HG03060 (cell line): ENCODE measurements around the gene ZDHHC7.
"Not testable (repeated sequence)": the region's sequence is repeated elsewhere in the genome, so short reads cannot be mapped to it uniquely, and the experiment has no call there.

Experiments used
- ATAC-seq: cut with Tn5 transposase; IDR thresholded peaks from one replicate; pipeline ENCODE4 v1.9.1; 2021; ENCODE audit warnings: low read depth, moderate number of reproducible peaks; ENCODE audit not compliant: unreplicated experiment

The ZDHHC7 gene

GRCh38 chr16:85010931-85011845 lies at the start of gene ZDHHC7:
TSS of gene ZDHHC7 (minus strand) at chr16:85011535. CDS start at chr16:84990618, 20,917 bp downstream.
- ATAC-seq = peak; percentile 72

GRCh38 chr16:85058909-85059308 lies 47.6 kb upstream of the ZDHHC7 start:
- ATAC-seq = no peak

GRCh38 chr16:85057948-85058347 lies 46.6 kb upstream of the ZDHHC7 start:
- ATAC-seq = no peak

- no peak for ATAC-seq
Measured at GRCh38 chr16:85057212-85057889, 46.0 kb upstream of the ZDHHC7 start.

GRCh38 chr16:85056211-85056748 lies 44.9 kb upstream of the ZDHHC7 start:
- ATAC-seq = no peak

- peak; percentile 84 for ATAC-seq
Measured at GRCh38 chr16:85055493-85056210, 44.3 kb upstream of the ZDHHC7 start.

- ATAC-seq = no peak
Measured at GRCh38 chr16:85054948-85055492, 43.7 kb upstream of the ZDHHC7 start.

GRCh38 chr16:85054321-85054720 lies 43.0 kb upstream of the ZDHHC7 start:
- ATAC-seq = not testable (repeated sequence)

- ATAC-seq = no peak
Measured at GRCh38 chr16:85052536-85052935, 41.2 kb upstream of the ZDHHC7 start.

- no peak for ATAC-seq
Measured at GRCh38 chr16:85051683-85052082, 40.3 kb upstream of the ZDHHC7 start.

- ATAC-seq = no peak
Measured at GRCh38 chr16:85051067-85051581, 39.8 kb upstream of the ZDHHC7 start.

- ATAC-seq = no peak
Measured at GRCh38 chr16:85049706-85050305, 38.5 kb upstream of the ZDHHC7 start.

- no peak for ATAC-seq
Measured at GRCh38 chr16:85048921-85049562, 37.7 kb upstream of the ZDHHC7 start.

GRCh38 chr16:85047867-85048455 lies 36.6 kb upstream of the ZDHHC7 start:
- ATAC-seq = no peak

- ATAC-seq = no peak
Measured at GRCh38 chr16:85046931-85047866, 35.9 kb upstream of the ZDHHC7 start.

- no peak for ATAC-seq
Measured at GRCh38 chr16:85046472-85046916, 35.2 kb upstream of the ZDHHC7 start.

GRCh38 chr16:85045641-85046471 lies 34.5 kb upstream of the ZDHHC7 start:
- no peak for ATAC-seq
